Psoas muscle (tissue), 8 donors: ENCODE data around the gene CHTOP. TPM values are rescaled to one million over a fixed set of nuclear protein-coding genes. Genes with fewer than 3 reads are reported as not detected.

Experiments
- ATAC-seq, 4 donors: fragments of 200-7000 bp; cut with Tn5 transposase; one replicate each; pipeline ENCODE4 v1.9.1; 2020; ENCODE audit warnings: moderate library complexity in 3 of 4, mild to moderate bottlenecking in 2 of 4
- DNase-seq, 2 donors: peaks; one replicate each; pipeline ENCODE4 v3.0.0-alpha.2; 2020
- H3K27ac ChIP-seq: fragments of 200-600 bp; one replicate; pipeline ENCODE4 v1.8.0; 2022
- H3K27me3 ChIP-seq, 3 donors: fragments of 200-600 bp in 1 of 3; one replicate each; pipeline versions ENCODE4 v1.6.1 to v1.8.0; 2013 to 2022; ENCODE audit warnings: low read length in 2 of 3, mild to moderate bottlenecking in 2 of 3, moderate library complexity in 1 of 3; ENCODE audit not compliant: insufficient read depth in 3 of 3
- H3K36me3 ChIP-seq, 2 donors: fragments of 200-600 bp in 1 of 2; one replicate each; pipeline versions ENCODE4 v1.6.1 to v1.8.0; 2013 to 2022; ENCODE audit warnings: low read depth in 1 of 2, mild to moderate bottlenecking in 1 of 2, moderate library complexity in 1 of 2; ENCODE audit not compliant: insufficient read depth in 1 of 2
- H3K4me1 ChIP-seq: fragments of 200-600 bp; one replicate; pipeline ENCODE4 v1.8.0; 2022
- H3K4me3 ChIP-seq: fragments of 200-600 bp; one replicate; pipeline ENCODE4 v1.8.0; 2022; ENCODE audit warnings: mild to moderate bottlenecking
- H3K9me3 ChIP-seq: fragments of 200-600 bp; one replicate; pipeline ENCODE4 v1.8.0; 2022
- CTCF ChIP-seq: fragments of 200-600 bp; IDR thresholded peaks from one replicate; pipeline ENCODE4 v1.8.0; 2022; ENCODE audit warnings: antibody characterized with exemption
- whole genome bisulfite sequencing, 3 donors: extraction: QIAGEN DNeasy Blood & Tissue Kit; methylation state at CpG; one replicate each; pipeline versions ENCODE4 v1.1.6 to v1.1.7; 2013; 5-methylcytosine and 5-hydroxymethylcytosine counted together
- intact Hi-C, 2 donors: fragments of 100-400 bp; cut with DNase I; formaldehyde crosslinking; loops; one replicate each; pipeline versions ENCODE4 v1.11.0 to v1.14.2; 2022
- polyA plus RNA-seq, 3 donors: library from polyadenylated mRNA; stranded (reverse); fragments of 200-250 nt; gene quantifications; one replicate each; pipeline ENCODE4 v1.2.3, GENCODE V29; 2013
- total RNA-seq, 4 donors: library from RNA; stranded (reverse); fragmentation: NEBNext Ultra II Directional in 2 of 4; extraction: Animal tissue kit (Norgen Biotek cat#: 25700) in 2 of 4; gene quantifications; one replicate each; pipeline versions ENCODE4 v1.2.1 to v1.2.4, GENCODE V29; 2021 to 2023
- donor health status: healthy with polysubstance abuse.
- donor health status: DM: no; HTN: no; CAD: no; lungs with moderate emphysema.
- donor health status: Bipolar disorder and iron deficiency.
- donor health status: healthy.
- donor health status: DM: yes; HTN: yes; CAD: no.
- donor health status: DM: no; HTN: no; CAD: no.
- donor health status: DM: no; HTN: no; CAD: no.
- donor health status: DM: yes; HTN: yes; CAD: no.

The CHTOP gene
- total and polyA plus RNA-seq, 7 donors = 71.1 to 122 (median 87.7) TPM

- 31 to 55% (median 43%) methylated on average over 3 of the region's 3 CpGs for WGBS, 3 donors
- H3K36me3 ChIP-seq = no peaks in the 10 kb centered on the region
- H3K4me1 ChIP-seq = peaks cover 20% of the 10 kb centered on the region
- ATAC-seq (no peak), DNase-seq (no peak)
- TF ChIP-seq CTCF = no peak
- H3K4me3 ChIP-seq = no peak overlapping the region
- no peaks in the 10 kb centered on the region for H3K9me3 ChIP-seq
- peak overlapping the region; percentile 51 for H3K27ac ChIP-seq
- H3K27me3 ChIP-seq = no peaks in the 10 kb centered on the region
- intact Hi-C loops = no loop called here
These were observed 19.1 kb downstream of the CHTOP start for GRCh38 chr1:153652805-153653500.

- 88 to 93% (median 89%) methylated on average over 3 of the region's 3 CpGs for WGBS, 3 donors
- H3K4me1 ChIP-seq = peaks cover 9% of the 10 kb centered on the region
- TF ChIP-seq CTCF = no peak
- H3K4me3 ChIP-seq = no peak overlapping the region
- H3K36me3 ChIP-seq = peaks cover 0 to 11% of the 10 kb centered on the region in 2 donors
- H3K27me3 ChIP-seq = no peaks in the 10 kb centered on the region
- intact Hi-C loops = no loop called here
- ATAC-seq (peak in 3 of 4 donors; percentile 10 to 42 (median 33)), DNase-seq (no peak)
- H3K27ac ChIP-seq = peak overlapping the region; percentile 74
- no peaks in the 10 kb centered on the region for H3K9me3 ChIP-seq
These were observed 21.5 kb downstream of the CHTOP start for GRCh38 chr1:153655333-153655732.

GRCh38 chr1:153658400-153659174 lies 24.7 kb downstream of the CHTOP start, which contains the start of gene SNAPIN:
Gene SNAPIN (plus strand): TSS chr1:153658703. CDS start chr1:153658744, 41 bp downstream.
- Histone ChIP-seq H3K9me3 (no peaks in the 10 kb centered on the region), H3K36me3 (peaks cover 14 to 44% of the 10 kb centered on the region in 2 donors), H3K4me3 (peak within 1 kb of the TSS; percentile 90), H3K27me3 (no peaks in the 10 kb centered on the region), H3K27ac (peak within 1 kb of the TSS; percentile 95), H3K4me1 (peaks cover 9% of the 10 kb centered on the region)
- DNase-seq (peak; percentile 93 to 95), ATAC-seq (peak; percentile 95 to 97 (median 96))
- TF ChIP-seq CTCF = no peak
- 2% methylated on average over 48 to 53 of the region's 53 CpGs for WGBS, 3 donors
- intact Hi-C loops = no loop called here

- no peak for TF ChIP-seq CTCF
- Histone ChIP-seq H3K9me3 (no peaks in the 10 kb centered on the region), H3K27me3 (no peaks in the 10 kb centered on the region), H3K4me1 (peaks cover 9% of the 10 kb centered on the region), H3K4me3 (peak overlapping the region; percentile 90), H3K36me3 (peaks cover 16 to 49% of the 10 kb centered on the region in 2 donors), H3K27ac (peak overlapping the region; percentile 95)
- ATAC-seq (no peak), DNase-seq (no peak)
- WGBS, 3 donors = 22 to 31% (median 30%) methylated on average over 8 of the region's 8 CpGs
- intact Hi-C loops = no loop called here
These were observed 25.3 kb downstream of the CHTOP start for GRCh38 chr1:153659175-153659534.
